ENCODE data around the gene FER. TPM values are rescaled to one million over a fixed set of nuclear protein-coding genes. Genes with fewer than 3 reads are reported as not detected.
"Not testable (repeated sequence)": the region's sequence is repeated elsewhere in the genome, so short reads cannot be mapped to it uniquely, and the experiment has no call there.

The FER gene
- total and polyA plus RNA-seq, 2 of the 8 experiments (the other 6 are each of a cell fraction or from before 2014, with no cell fraction given), result 1.3 to 15.8 TPM

DNA sequence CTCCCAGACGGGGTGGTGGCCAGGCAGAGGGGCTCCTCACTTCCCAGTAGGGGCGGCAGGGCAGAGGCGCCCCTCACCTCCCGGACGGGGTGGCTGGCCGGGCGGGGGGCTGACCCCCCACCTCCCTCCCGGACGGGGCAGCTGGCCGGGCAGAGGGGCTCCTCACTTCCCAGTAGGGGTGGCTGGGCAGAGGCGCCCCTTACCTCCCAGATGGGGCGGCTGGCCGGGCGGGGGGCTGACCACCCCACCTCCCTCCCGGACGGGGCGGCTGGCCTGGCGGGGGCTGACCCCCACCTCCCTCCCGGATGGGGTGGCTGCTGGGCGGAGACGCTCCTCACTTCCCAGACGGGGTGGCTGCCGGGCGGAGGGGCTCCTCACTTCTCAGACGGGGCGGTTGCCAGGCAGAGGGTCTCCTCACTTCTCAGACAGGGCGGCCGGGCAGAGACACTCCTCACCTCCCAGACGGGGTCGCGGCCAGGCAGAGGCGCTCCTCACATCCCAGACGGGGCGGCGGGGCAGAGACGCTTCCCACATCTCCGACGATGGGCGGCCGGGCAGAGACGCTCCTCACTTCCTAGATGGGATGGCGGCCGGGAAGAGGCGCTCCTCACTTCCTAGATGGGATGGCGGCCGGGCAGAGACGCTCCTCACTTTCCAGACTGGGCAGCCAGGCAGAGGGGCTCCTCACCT lies 244.8 kb downstream of the FER start:
- H2BK15ac ChIP-seq (ENCODE audit: low read length); CTCF ChIA-PET (ENCODE audit: partially characterized antibody); H4K91ac ChIP-seq (replicated peaks; ENCODE audit: insufficient read length, low read length); FAIRE-seq; H3K18ac ChIP-seq (ENCODE audit: extremely low read depth, low read length); H4K8ac ChIP-seq (ENCODE audit: extremely low read depth, insufficient read depth, low read length); H3K36me3 ChIP-seq (ENCODE audit: control insufficient read depth in 2 of 4, insufficient read depth in 4 of 4, low read length in 3 of 4); H3K27me3 ChIP-seq (replicated peaks in 1 of 4; ENCODE audit: control insufficient read depth in 3 of 4, extremely low read depth in 1 of 4, insufficient read depth in 3 of 4, low read length in 3 of 4); H3K27ac ChIP-seq (ENCODE audit: low read depth, low read length); H2AK5ac ChIP-seq (ENCODE audit: low read depth, low read length); H3K4ac ChIP-seq (replicated peaks; ENCODE audit: insufficient read length, low read depth, low read length); H3K9ac ChIP-seq (replicated peaks in 1 of 4; ENCODE audit: extremely low read depth in 1 of 4, low read depth in 3 of 4, low read length in 3 of 4); H3K4me3 ChIP-seq (ENCODE audit: extremely low read depth in 1 of 4, insufficient read depth in 2 of 4, low read depth in 3 of 4, low read length in 4 of 4); H2BK12ac ChIP-seq (ENCODE audit: low read depth, low read length); H2AFZ ChIP-seq (ENCODE audit: low read length); H3K23ac ChIP-seq (ENCODE audit: insufficient read length); H2BK5ac ChIP-seq (ENCODE audit: low read depth, low read length); H3K4me2 ChIP-seq (ENCODE audit: insufficient read depth in 1 of 2, low read depth in 2 of 2, low read length in 2 of 2); H3K14ac ChIP-seq (ENCODE audit: insufficient read length); POLR2A ChIA-PET (ENCODE audit: partially characterized antibody); H3K79me1 ChIP-seq (ENCODE audit: low read depth, low read length); H4K20me1 ChIP-seq (replicated peaks in 1 of 2; ENCODE audit: control insufficient read depth in 1 of 2, insufficient read depth in 2 of 2, low read length in 2 of 2); H2BK20ac ChIP-seq (ENCODE audit: low read length); H3K4me1 ChIP-seq (replicated peaks in 1 of 4; ENCODE audit: control insufficient read depth in 3 of 4, insufficient read depth in 4 of 4, low read length in 3 of 4); H2BK120ac ChIP-seq (replicated peaks; ENCODE audit: low read depth, low read length); H4K5ac ChIP-seq (ENCODE audit: insufficient read length, low read depth, low read length); DNase-seq (ENCODE audit: low read depth in 1 of 2, low spot score in 2 of 2); H3K56ac ChIP-seq (replicated peaks; ENCODE audit: insufficient read length, low read depth, low read length); H3K23me2 ChIP-seq (ENCODE audit: low read depth, low read length); H3K79me2 ChIP-seq (ENCODE audit: control insufficient read depth in 1 of 2, insufficient read depth in 2 of 2, low read length in 2 of 2): not testable (repeated sequence)
- peaks cover 0 to 11% of the 10 kb centered on the region in 2 experiments; a peak in 1 of 4 replicates for H3K9me3 ChIP-seq (ENCODE audit: insufficient read depth in 2 of 2, low read depth in 1 of 2, low read length in 1 of 2)
- WGBS, 2 experiments (ENCODE audit: extremely low coverage in 1 of 2, insufficient coverage in 1 of 2, insufficient read length in 1 of 2, insufficient replicate concordance in 2 of 2, low coverage in 1 of 2, low lambda C conversion rate in 2 of 2, missing lambda C conversion rate in 1 of 2), result 95% methylated on average over 22 of the region's 47 CpGs; no CpG with 5 or more reads in 1 of the 2 experiments

DNA sequence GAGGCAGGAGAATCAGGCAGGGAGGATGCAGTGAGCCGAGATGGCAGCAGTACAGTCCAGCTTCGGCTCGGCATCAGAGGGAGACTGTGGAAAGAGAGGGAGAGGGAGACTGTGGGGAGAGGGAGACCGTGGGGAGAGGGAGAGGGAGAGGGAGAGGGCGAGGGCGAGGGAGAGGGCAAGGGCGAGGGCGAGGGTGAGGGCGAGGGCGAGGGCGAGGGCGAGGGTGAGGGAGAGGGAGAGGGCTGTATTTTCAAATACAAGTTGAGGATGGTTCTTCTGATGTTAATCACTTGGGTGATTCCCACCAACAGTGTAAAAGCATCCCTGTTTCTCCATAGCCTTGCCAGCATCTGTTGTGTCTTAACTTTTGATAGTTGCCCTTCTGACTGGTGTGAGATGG lies 245.7 kb downstream of the FER start:
- H4K5ac ChIP-seq (ENCODE audit: insufficient read length, low read depth, low read length); H2AK5ac ChIP-seq (ENCODE audit: low read depth, low read length); H2BK20ac ChIP-seq (ENCODE audit: low read length); H3K4me1 ChIP-seq (replicated peaks in 1 of 4; ENCODE audit: control insufficient read depth in 3 of 4, insufficient read depth in 4 of 4, low read length in 3 of 4); H3K27me3 ChIP-seq (replicated peaks in 1 of 4; ENCODE audit: control insufficient read depth in 3 of 4, extremely low read depth in 1 of 4, insufficient read depth in 3 of 4, low read length in 3 of 4); H2BK5ac ChIP-seq (ENCODE audit: low read depth, low read length); H3K4me2 ChIP-seq (ENCODE audit: insufficient read depth in 1 of 2, low read depth in 2 of 2, low read length in 2 of 2); H2AFZ ChIP-seq (ENCODE audit: low read length); H3K18ac ChIP-seq (ENCODE audit: extremely low read depth, low read length); H3K4me3 ChIP-seq (ENCODE audit: extremely low read depth in 1 of 4, insufficient read depth in 2 of 4, low read depth in 3 of 4, low read length in 4 of 4); CTCF ChIA-PET (ENCODE audit: partially characterized antibody); H4K91ac ChIP-seq (replicated peaks; ENCODE audit: insufficient read length, low read length); H3K9ac ChIP-seq (replicated peaks in 1 of 4; ENCODE audit: extremely low read depth in 1 of 4, low read depth in 3 of 4, low read length in 3 of 4); DNase-seq (ENCODE audit: low read depth in 1 of 2, low spot score in 2 of 2); H2BK120ac ChIP-seq (replicated peaks; ENCODE audit: low read depth, low read length); H2BK12ac ChIP-seq (ENCODE audit: low read depth, low read length); POLR2A ChIA-PET (ENCODE audit: partially characterized antibody); H4K8ac ChIP-seq (ENCODE audit: extremely low read depth, insufficient read depth, low read length); H3K36me3 ChIP-seq (ENCODE audit: control insufficient read depth in 2 of 4, insufficient read depth in 4 of 4, low read length in 3 of 4); H3K23ac ChIP-seq (ENCODE audit: insufficient read length); H3K14ac ChIP-seq (ENCODE audit: insufficient read length); H3K23me2 ChIP-seq (ENCODE audit: low read depth, low read length); H3K79me1 ChIP-seq (ENCODE audit: low read depth, low read length); H3K4ac ChIP-seq (replicated peaks; ENCODE audit: insufficient read length, low read depth, low read length); H4K20me1 ChIP-seq (replicated peaks in 1 of 2; ENCODE audit: control insufficient read depth in 1 of 2, insufficient read depth in 2 of 2, low read length in 2 of 2); H3K27ac ChIP-seq (ENCODE audit: low read depth, low read length); FAIRE-seq; H3K79me2 ChIP-seq (ENCODE audit: control insufficient read depth in 1 of 2, insufficient read depth in 2 of 2, low read length in 2 of 2); H3K56ac ChIP-seq (replicated peaks; ENCODE audit: insufficient read length, low read depth, low read length); H2BK15ac ChIP-seq (ENCODE audit: low read length): not testable (repeated sequence)
- H3K9me3 ChIP-seq (ENCODE audit: insufficient read depth in 2 of 2, low read depth in 1 of 2, low read length in 1 of 2), result peaks cover 0 to 11% of the 10 kb centered on the region in 2 experiments; a peak in 1 of 4 replicates
- no CpG with 5 or more reads among the region's 12 CpGs for WGBS, 2 experiments (ENCODE audit: extremely low coverage in 1 of 2, insufficient coverage in 1 of 2, insufficient read length in 1 of 2, insufficient replicate concordance in 2 of 2, low coverage in 1 of 2, low lambda C conversion rate in 2 of 2, missing lambda C conversion rate in 1 of 2)
